ENCODE measurements around the gene CAMTA1. TPM values are rescaled to one million over a fixed set of nuclear protein-coding genes. Genes with fewer than 3 reads are reported as not detected.

The CAMTA1 gene
- total RNA-seq, 3 donors from 2014 or later, result 73.4 to 114 (median 82.6) TPM

DNA sequence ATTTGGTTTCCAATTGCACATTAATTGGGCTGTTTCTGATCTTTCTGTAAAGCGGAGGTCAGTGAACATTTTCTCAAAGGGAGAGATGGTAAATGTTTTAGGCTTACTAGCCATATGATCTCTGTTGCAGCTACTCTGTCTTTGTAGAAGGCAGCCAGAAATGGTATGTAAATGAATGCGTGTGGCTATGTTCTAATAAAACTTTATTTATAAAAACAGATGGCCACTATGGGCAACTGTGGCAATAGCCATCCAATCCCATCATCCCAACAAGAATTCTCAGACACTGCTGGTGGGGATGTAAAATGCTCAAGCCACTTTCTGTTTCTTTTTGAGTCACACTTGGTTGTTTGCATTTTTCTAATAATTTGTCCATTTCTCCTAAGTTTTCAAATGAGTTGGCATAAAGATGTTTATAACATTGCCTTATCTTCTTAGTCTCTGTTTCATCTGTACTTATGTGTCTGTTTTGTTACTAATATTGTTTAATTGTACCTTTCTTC lies 537.1 kb downstream of the CAMTA1 start:
- intact Hi-C loops (cut with DNase I, micrococcal nuclease), result no loop called here
- no peak for TF ChIP-seq CTCF (IDR thresholded peaks at IDR 0.05)
- Histone ChIP-seq H3K4me3 (no peak overlapping the region), H3K4me1 (ENCODE audit: low read depth) (no peaks in the 10 kb centered on the region), H3K9me3 (no peaks in the 10 kb centered on the region), H3K36me3 (ENCODE audit: low read depth) (no peaks in the 10 kb centered on the region)
- DNase-seq (no peak), ATAC-seq (no peak)

GRCh38 chr1:7322912-7323311 lies 537.7 kb downstream of the CAMTA1 start:
- Histone ChIP-seq H3K4me3 (no peak overlapping the region), H3K9me3 (no peaks in the 10 kb centered on the region), H3K36me3 (ENCODE audit: low read depth) (no peaks in the 10 kb centered on the region), H3K4me1 (ENCODE audit: low read depth) (no peaks in the 10 kb centered on the region)
- no peak for ATAC-seq
- DNase-seq, result no peak
- no peak for TF ChIP-seq CTCF (IDR thresholded peaks at IDR 0.05)
- intact Hi-C loops (cut with DNase I, micrococcal nuclease), result no loop called here

GRCh38 chr1:7325254-7325653 lies 540.0 kb downstream of the CAMTA1 start:
- no peaks in the 10 kb centered on the region for H3K9me3 ChIP-seq
- no peak for TF ChIP-seq CTCF (IDR thresholded peaks at IDR 0.05)
- ATAC-seq, result no peak
- DNase-seq, result no peak
- no peak overlapping the region for H3K4me3 ChIP-seq
- no peaks in the 10 kb centered on the region for H3K36me3 ChIP-seq (ENCODE audit: low read depth)
- intact Hi-C loops (cut with DNase I, micrococcal nuclease), result no loop called here
- no peaks in the 10 kb centered on the region for H3K4me1 ChIP-seq (ENCODE audit: low read depth)

DNA sequence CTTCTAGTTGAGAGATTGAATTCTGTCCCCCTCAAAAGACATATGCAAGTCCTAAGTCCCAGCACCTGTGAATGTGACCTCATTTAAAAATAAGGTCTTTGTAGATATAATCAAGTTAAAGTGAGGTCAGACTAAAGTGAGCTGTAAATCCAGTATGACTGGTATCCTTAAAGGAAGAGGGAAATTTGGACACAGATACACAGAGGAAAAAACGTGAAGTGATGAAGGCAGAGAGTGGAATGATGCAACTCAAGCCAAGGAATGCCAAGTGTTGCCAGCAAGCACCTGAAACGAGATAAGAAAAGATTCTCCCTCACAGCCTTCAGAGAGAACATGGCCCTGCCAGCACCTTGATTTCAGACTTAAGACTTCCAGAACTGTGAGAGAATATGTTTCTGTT lies 541.1 kb downstream of the CAMTA1 start:
- ATAC-seq (no peak), DNase-seq (no peak)
- Histone ChIP-seq H3K9me3 (no peaks in the 10 kb centered on the region), H3K36me3 (ENCODE audit: low read depth) (no peaks in the 10 kb centered on the region), H3K4me1 (ENCODE audit: low read depth) (no peaks in the 10 kb centered on the region), H3K4me3 (no peak overlapping the region)
- intact Hi-C loops (cut with DNase I, micrococcal nuclease), result no loop called here
- no peak for TF ChIP-seq CTCF (IDR thresholded peaks at IDR 0.05)

- Histone ChIP-seq H3K36me3 (ENCODE audit: low read depth) (no peaks in the 10 kb centered on the region), H3K4me1 (ENCODE audit: low read depth) (no peaks in the 10 kb centered on the region), H3K9me3 (no peaks in the 10 kb centered on the region), H3K4me3 (no peak overlapping the region)
- intact Hi-C loops (cut with DNase I, micrococcal nuclease), result no loop called here
- ATAC-seq, result no peak
- DNase-seq, result no peak
- no peak for TF ChIP-seq CTCF (IDR thresholded peaks at IDR 0.05)
Observed at GRCh38 chr1:7327849-7328248, 542.6 kb downstream of the CAMTA1 start.

Data from mucosa of descending colon (tissue), 3 donors.